GM19395 (cell line): Measurements from ENCODE around the gene PLXND1.

Source experiments
- ATAC-seq: cut with Tn5 transposase; IDR thresholded peaks from one replicate; pipeline ENCODE4 v1.9.1; 2021; ENCODE audit warnings: mild to moderate bottlenecking, moderate library complexity; ENCODE audit not compliant: unreplicated experiment

PLXND1 gene

DNA sequence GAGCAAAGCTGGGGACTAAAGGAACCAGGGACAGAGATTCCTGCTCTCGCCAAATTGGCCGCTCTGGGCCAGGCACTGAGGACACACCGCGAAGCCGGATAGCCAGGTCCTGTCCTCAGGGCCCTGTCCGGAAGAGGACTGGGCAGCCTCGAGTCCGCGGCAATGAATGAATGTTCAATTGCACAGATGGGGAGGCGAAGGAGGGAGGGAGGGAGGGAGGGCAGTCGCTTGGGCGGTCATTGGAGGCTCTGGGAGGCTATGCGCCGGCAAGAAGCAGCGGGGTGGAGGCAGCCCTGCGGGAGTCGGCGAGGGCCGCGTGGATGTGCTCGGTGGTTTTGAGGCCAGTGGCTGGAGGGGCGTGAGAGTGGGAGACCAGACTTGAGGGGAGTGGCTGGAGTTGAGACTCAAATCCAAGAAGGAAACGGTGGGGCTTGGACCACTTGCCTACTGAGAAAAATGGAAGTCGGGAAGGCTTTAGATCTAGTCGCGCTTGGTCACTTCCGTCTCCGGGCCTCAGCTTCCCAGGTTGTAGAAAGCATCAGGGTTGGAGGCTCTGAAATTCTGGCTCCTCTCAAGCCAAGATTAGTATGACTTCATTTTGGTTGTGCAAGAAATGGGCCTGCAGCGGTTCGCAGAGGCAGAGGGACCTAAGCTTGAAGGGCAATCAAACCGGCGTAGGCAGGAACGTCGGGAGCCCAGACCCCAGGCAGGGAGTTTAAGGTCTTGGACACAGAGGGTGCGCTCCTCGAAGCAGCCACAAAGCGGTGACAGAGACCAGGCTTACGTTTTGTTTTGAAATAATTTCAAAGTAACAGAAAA lies 21.1 kb upstream of the PLXND1 start:
- ATAC-seq, result peak; percentile 54

DNA sequence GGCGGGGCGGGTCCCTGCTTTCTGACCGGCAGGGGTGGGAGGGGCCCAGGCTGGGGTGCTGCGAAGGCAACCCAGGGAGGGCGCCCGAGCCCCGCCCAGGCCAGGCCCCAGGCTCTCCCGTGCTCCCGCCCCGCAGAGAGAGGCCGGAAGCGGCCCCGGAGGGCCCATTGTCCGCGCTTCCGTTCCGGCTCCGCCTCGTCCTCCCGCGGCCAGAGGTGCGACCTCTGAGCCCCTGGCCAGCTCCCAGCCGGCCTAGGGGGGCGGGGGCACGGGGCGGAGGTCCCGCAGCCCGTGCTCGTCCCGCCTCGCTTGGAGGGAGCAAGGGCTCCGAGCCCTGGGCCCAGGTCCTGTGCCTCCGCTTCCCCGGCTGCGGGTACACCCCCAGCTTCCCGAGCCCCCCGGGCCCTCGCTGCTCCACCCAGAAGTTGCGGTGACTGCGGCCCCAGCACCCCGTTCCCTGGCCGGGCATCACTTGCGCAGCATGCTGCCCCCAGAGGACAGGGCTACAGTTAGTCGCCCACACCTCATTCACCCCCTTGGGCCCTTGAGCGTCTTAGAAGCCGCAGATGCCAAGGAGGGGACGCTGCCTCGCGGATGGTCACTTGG lies 20.4 kb upstream of the PLXND1 start:
- ATAC-seq, result peak; percentile 89

DNA sequence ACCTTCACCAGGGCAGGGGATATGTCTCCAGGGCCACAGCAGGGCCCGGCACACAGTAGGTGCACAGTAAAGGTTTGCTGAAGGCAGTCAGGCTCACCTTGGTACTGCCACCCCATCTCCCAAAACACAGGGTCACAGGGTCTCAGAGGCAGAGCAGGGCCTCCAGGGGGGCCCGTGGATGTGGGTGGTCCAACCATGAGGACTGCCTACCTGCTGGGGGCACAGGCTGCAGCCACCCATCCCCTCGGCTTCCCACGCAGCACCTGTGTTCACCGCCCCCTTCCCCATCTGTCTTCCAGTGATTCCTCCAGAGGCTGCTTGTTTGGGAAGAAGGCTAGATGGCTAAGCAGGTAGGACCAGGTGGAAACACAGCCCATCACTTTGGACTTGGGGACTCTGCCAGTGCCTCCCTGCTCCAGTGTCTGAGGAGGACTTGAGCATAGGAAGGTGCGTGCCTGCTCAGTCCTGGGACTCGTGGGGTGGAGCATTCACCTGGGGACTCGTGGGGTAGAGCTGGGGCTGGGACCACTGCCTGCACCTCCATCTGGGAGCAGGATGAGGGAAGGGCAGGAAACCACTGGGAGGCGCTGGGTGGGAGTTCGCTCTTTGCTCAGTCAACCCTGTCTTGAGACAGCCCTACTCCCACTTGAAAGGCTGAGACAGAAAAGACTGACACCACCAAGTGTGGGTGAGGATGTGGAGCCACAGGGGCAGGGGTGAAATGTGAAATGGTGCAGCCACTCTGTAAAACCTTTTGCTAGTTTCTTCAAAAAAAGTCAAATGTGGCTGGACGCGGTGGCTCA lies 18.8 kb upstream of the PLXND1 start:
- no peak for ATAC-seq

DNA sequence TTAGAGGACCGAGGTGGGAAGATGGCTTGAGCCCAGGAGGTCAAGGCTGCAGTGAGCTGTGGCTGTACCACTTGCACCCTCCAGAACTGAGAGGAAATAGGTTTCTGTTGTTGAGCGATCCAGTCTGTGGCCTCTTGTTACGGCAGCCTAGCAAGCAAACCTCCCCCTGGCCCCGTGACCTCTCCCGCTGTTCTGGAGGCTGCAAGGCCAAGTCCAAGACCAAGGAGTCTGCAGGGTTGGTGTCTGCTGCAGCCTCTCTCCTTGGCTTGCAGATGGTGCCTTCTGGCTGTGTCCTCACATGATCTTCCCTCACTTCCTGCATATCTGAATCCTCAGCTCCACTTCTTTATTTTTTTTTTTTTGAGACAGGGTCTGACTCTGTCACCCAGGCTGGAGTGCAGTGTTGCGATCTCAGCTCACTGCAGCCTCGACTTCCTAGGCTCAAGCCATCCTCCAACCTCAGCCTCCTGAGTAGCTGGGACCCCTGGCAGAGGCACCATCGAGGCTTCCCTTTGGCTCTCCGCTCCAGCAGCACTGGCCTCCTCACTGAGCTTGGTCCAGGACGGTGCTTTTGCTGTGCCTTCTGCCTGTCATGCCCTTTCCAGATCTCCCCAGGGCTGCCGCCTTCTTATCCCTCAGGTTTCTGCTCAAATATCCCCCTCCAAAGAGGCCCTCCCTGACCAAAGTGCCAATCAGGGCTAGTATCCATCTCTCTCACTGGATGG lies 18.0 kb upstream of the PLXND1 start:
- ATAC-seq, result no peak

DNA sequence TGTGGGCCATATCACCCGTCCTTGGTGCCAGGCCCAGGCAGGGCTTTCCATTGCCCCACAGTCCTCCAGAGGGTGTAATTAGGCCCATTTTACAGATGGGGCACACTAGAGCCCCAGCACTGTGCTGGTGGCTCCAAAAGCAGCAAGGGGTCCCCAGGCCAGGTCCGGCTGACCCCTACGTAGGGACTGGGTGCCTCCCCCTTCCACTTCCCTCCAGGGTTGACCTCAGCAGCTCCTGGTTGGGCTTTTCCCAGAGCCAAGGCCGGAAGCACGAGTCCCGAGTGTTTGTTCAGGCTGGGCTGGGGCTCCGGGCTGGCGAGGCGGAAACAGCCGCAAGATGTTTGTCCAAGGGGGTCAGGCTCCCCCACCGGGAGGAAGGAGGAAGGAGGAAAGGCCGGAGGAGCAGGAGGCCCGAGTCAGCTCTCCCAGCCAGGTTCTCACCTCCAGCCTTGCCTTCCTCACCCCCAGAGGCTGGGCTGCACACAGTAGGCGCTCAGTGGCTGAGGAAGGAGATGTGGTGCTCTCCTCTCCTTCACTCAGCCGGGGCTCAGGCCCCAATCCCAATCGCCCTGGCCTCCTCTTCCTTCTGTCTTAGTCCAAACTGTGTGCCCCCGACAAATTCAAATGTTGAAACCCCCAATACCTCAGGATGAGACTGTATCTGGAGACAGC lies 17.1 kb upstream of the PLXND1 start:
- ATAC-seq, result no peak

DNA sequence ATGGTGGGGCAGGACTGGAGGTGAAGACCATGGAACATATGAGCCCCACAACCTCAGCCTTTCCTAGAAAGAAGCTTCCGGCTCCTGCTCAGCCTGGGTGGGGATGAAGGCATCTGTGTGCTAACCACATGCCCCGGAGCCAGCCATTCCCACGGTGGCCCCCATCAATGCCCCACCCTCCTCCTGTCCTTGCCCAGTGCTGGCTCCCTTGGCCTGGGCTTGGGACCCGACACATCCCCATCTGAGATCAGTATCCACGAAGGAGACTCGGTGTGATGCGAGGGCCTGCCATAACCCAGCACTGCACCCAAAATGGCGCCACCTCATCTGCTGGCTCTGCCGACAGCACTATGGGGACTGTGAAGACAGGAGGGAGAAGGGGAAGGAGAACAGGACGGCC lies 16.5 kb upstream of the PLXND1 start:
- ATAC-seq, result no peak

DNA sequence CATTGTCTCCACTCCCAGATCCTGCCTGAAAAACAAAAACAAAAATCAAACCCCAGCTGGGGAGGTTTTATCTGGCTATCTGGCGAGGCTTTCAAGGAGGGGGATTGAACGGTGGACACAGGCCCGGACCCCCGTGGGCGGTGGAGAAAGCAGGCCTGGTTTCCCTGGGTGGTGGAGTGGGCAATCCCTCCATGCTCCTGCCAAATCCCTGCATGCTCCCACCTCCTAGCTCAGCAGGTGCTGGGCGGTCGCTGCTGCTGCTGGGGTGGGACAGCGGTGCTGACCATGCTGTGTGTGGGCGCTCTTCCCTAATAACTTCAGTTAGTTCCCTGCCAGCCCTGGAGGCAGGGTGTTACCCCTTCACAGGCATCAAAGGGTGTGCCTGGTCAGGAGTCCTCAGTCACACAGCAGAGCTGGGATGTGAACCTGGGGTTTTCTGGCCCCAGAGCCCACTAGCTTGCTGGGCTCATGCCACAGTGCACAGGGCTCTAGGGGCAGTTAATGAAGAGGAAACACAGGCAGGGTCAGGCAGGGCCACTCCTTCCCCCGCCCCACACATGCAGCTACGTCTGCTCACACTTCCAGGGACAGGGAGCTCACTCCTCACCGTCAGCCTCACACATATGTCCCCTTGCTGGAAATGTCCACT lies 15.9 kb upstream of the PLXND1 start:
- ATAC-seq, result no peak

DNA sequence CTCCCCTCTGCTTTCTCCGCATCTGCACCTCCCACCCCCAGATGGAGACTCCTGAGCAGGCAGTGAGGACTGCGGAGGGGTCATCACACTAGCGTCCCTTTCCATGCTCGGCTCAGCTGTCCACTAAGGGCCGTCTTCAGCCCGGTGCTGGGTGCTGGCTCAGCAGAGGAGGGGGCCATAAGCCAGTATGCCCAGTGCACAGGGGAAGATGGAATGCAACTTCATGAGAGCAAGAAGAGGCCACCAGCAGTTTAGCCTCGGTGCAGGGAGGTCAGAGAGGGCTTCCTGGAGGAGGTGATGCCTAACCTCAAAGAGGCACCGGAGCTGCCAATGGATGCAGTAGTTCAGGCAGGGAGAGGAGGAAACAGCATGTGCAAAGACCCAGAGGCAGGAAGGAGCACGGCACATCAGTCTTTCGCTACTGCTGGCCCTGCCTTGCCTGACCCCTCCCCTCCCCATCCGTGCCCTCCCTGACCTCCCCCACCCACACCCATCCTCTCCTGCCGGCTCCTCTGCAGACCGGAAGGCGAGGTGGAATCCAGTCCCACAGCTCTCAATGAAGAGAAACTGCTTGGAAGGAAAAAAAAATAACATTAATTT lies 15.2 kb upstream of the PLXND1 start:
- no peak for ATAC-seq

DNA sequence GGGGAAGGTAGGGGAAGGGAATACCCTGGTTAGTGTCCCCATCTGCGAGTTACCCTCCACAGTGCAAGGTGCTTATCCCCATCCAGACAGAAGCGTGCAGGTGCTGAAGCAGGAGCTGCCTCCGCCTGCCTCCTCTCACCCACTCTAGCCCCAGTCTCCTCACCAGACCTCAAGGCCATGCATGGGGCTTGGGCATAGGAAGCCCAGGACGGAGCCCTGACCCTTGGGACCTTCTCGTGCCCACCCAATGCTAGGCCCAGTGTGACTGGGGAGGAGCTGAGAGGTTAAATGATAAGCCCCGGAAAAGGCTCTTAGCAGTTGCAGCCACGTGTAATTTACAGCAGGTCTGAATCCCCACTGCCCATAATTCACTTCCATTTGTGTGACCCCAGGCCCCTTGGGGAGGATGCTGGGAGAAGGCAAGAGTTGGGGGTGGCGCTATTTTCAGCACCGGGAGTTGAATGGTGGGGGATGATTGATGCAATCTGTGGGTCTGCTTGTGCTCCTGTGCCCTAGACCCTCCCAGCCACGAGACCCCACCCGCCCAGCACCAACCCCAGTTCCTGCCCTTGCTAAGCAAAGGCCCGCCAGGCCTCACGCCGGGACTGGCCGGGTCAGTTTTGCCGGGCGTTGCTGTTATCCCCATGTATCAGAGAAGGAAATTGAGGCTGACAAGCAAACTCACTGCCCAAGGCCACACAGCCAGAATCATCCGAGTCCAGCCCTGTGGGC lies 14.5 kb upstream of the PLXND1 start:
- ATAC-seq, result no peak

DNA sequence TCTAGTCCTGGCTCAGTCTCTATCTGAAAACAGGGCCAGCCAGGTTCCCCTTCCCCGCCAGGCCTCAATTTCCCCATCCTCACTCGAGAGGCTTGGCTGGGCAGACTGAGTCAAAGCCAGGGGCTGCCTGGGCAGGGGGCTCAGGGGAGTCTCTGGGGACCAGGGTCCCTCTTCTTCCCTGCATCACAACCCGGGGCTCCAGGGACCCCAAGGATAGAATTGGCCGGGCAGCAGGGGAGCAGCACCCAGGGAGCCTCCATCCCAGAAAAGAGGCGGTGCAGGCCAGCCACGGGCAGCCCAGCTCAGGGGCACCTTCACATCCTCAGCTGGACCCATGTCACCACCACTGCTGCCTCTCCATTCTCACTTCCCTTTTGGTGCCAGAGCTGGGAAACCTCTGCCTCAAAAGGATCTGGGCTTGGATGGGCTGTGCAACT lies 13.3 kb upstream of the PLXND1 start:
- ATAC-seq, result no peak

DNA sequence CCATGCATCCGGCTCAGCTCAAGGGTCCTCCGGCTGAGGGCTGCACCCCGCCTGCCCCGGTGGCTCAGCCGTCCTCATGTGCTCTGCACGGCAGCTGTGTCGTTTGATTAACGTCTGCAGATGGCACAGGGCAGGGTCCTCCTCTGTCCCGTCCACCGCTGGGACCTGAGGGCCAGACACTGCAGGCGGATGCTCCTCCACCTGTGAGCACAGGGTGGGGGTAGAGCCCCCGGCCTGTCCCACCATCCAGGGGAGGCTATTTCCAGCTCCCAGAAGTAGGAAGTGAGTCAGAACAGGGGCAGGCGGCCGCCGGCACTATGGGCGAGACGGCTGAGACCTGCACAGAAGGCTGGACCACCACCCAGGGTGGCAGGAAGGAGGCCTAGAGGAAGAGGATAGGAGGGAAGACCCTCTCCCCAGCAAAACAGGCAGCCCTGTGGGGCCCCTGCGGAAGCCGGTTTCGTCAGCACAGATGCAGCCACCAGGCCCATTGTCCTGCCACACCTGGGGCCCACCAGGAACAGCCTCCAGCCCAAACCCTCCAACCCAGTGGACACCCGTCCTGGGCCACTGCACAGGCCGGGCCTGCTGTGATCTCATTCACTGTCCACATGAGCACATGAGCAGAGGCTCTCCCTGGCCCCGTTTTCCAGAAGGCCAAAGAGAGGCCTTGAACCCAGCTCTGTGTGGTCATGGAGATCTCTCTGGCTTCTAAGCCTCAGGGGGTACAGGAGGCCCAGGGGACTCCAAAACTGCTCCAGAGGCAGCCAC lies 12.6 kb upstream of the PLXND1 start:
- no peak for ATAC-seq

DNA sequence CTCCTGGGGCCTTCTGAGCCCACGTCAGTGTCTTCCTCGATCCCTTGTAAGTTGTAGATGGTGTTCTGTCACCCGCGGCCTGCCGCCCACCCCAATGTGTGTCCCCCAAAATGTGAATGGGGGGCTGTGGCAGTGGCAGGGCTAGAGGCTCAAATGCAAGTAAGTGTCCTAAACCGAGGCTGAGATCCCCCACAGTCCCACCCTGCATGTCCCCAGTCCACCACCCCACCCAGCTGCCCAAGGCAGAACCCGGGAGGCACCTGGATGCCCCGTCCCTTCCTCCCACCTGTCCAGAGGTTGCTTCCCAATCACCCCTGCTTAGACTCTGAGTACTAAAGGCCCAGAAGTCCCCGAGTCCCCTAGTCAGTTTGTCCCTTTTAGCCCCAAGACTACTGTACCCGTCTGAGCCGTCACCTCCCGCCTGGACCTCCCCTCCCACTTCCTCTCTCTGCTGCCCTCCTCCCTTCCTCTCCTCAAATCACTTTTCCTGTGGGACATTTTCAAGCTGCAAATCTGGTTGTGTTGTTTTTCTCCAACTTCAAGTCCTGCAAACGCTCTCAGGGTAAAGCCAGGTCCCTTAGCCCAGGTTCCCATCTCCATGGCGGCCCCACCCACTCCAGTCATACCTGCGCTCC lies 11.8 kb upstream of the PLXND1 start:
- ATAC-seq, result no peak

DNA sequence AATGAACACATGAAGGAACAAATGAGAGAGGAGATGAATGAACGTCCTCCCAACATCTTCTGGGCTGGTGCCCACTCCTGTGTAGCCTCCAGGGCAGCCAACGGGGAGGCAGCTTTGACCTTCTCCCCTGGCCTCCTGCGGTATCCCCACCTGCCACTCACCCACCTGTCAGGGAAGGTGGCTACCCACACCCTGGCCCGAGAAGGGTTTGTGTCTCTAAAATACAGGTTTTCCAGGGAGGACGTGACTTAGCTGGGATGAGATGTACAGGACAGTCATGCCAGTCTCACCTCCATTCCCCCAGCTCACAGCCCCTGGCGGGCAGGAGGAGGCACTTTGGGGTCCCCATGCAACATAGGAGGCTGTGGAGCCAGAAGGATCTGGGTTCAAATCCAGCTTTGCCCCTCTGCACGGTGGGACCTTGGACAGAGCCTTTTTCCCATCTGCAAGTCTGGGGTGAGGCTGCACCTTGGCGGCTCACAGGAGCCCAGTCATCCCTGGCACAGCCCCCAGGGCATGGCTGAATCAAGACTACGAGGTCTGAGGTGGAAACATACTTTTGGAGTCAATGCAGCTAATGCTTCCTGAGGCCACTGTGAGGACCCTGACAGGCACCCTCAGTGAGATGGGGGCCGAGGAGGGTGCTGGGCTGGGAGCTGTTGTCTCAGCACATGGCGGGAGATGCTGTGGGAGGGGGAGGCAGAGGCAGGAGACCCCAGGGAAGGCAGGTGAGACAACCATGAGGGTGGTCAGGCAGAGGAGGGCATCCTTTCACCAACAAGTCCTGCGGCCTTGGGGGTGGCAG lies 11.1 kb upstream of the PLXND1 start:
- no peak for ATAC-seq

DNA sequence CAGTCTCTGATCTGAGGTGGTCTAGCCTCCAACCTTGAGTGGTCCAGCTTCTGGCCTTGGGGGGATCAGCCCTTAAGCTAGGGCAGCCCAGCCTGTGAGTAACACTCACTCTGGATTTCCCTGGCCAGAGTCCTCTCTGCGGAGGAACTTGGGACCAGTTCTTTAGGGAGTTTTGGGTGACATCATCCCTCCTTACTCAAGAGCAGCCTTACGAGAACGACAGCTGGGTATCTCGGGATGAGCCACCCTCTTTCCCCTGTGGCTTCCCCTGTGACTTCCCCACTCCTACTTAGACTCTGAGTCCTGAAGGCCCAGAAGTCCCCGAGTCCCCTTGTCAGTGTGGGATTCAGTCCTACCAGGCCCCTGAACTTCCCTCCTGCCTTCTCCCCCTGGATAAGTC lies 10.2 kb upstream of the PLXND1 start:
- no peak for ATAC-seq

DNA sequence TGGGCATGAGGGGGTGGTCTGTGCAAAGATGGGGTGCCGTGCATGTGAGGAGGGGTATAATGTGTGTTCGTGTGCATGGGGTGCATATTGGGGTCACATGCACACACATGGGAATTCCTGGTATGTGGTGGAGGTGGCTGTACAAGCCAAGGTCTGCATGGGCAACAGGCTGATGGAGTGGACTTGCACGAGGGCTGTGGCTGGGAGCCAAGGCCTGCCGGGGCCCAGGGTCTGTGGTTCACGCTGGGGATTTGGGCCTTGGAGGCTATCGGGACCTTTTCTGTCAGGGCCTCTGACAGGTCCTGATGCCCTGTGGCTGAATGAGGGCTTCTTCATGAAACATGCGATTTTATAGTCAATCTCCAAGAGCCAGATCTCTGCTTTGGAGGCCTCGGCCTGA lies 9.8 kb upstream of the PLXND1 start:
- ATAC-seq, result no peak

DNA sequence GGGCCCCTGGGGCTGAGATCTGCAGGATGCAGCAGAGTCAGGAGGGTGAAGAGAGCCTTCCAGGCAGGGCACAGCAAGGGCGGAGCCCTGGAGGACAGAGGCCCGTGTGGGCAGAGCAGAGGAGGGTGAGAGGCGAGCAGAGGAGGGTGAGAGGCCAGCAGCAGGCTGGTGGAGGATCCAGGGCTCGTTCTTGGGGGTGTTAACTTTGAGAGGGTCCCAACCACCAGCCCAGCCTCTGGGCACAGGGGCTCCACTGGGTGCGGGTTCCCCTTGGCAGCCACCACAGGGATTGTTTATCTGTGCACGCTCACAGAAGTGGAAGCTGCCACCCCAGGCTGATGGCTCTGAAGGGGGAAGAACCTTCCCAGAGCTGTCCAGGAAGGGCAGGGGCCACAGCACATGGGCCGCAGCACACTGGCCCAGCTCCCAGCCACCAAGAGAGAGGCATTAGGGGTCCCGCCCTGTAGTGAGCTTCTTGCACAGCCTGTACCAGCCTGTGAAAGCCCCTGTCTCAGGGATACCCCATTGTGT lies 9.3 kb upstream of the PLXND1 start:
- no peak for ATAC-seq

DNA sequence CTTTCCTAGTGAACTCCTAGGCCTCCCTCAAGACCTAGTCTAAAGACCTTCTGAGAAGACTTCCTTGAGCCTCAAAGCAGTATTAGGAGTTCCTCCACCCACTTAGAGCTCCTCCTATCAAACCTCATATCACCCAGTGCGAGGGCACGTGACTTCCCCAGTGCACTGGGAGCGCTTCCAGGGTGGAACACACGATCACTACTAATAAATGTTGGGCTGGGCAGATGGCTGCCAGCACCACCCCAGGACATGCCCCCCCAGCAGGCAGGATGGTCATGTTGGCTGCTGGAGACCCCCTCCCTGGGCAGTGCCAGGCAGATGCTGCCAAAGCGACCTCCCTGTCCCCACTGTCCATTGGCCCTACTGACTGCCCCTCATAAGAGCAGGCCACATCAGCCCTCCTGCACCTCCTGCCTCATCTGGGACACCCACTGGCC lies 8.5 kb upstream of the PLXND1 start:
- ATAC-seq, result no peak
